ENCODE results near the gene RPL10A. TPM values are rescaled to one million over a fixed set of nuclear protein-coding genes. Genes with fewer than 3 reads are reported as not detected.

RPL10A gene
- total RNA-seq, 2 experiments from 2014 or later: 1,952 to 2,334 TPM

DNA sequence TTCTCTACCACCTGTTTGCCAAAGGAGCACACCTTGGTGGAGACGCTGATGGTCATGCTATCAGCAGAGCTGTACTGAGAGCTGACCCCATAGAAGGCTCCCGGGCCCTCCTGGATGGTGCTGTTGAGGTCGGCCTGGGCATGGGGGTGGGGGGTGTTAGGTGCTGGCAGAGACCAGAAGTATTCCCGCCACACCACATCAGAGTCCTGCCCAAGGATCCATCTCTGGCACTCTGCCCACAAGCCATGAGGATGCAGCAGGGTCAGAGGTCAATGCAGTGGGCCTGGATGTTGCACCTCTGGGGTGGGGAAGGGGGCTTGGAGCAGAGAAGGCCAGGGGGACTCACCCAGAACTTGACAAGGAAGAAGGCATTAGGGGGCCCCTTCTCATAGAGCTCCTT, 7.4 kb downstream of the RPL10A start:
- Mint-ChIP-seq H3K4me1 (peaks cover 23% of the 10 kb centered on the region), H3K4me3 (no peak overlapping the region), H3K9me3 (ENCODE audit: low read depth) (no peaks in the 10 kb centered on the region), H3K27me3 (no peaks in the 10 kb centered on the region), H3K27ac (no peak overlapping the region), H3K36me3 (ENCODE audit: low read depth) (peaks cover 25% of the 10 kb centered on the region)
- intact Hi-C loops (cut with DNase I, micrococcal nuclease): no loop called here
- DNase-seq (no peak), ATAC-seq (no peak)
- ChIA-PET CTCF (no interaction called here), POLR2A (interaction anchor here (0.6 kb wide), 1 partner anchor 132 kb away, joined by 3 read pairs; no protein-coding TSS in a partner anchor)

- intact Hi-C loops (cut with DNase I, micrococcal nuclease): no loop called here
- Mint-ChIP-seq H3K36me3 (ENCODE audit: low read depth) (peaks cover 21% of the 10 kb centered on the region), H3K4me3 (no peak overlapping the region), H3K4me1 (peaks cover 18% of the 10 kb centered on the region), H3K27me3 (no peaks in the 10 kb centered on the region), H3K9me3 (ENCODE audit: low read depth) (no peaks in the 10 kb centered on the region), H3K27ac (no peak overlapping the region)
- CTCF ChIA-PET: interaction anchor here (0.6 to 0.9 kb wide), 2 partner anchors 26 to 182 kb away, joined by 3 to 4 read pairs; no protein-coding TSS in a partner anchor
- POLR2A ChIA-PET: interaction anchor here (0.6 kb wide), 1 partner anchor 132 kb away, joined by 3 read pairs; no protein-coding TSS in a partner anchor
- ATAC-seq (no peak), DNase-seq (no peak)
These were observed 7.8 kb downstream of the RPL10A start for GRCh38 chr6:35476004-35476403.

- CTCF ChIA-PET: interaction anchor here (0.6 to 0.9 kb wide), 2 partner anchors 27 to 146 kb away, joined by 3 read pairs; no protein-coding TSS in a partner anchor
- H3K9me3 Mint-ChIP-seq (ENCODE audit: low read depth): no peaks in the 10 kb centered on the region
- intact Hi-C loops (cut with DNase I, micrococcal nuclease): no loop called here
These were observed 8.8 kb downstream of the RPL10A start for GRCh38 chr6:35477028-35477427.

DNA sequence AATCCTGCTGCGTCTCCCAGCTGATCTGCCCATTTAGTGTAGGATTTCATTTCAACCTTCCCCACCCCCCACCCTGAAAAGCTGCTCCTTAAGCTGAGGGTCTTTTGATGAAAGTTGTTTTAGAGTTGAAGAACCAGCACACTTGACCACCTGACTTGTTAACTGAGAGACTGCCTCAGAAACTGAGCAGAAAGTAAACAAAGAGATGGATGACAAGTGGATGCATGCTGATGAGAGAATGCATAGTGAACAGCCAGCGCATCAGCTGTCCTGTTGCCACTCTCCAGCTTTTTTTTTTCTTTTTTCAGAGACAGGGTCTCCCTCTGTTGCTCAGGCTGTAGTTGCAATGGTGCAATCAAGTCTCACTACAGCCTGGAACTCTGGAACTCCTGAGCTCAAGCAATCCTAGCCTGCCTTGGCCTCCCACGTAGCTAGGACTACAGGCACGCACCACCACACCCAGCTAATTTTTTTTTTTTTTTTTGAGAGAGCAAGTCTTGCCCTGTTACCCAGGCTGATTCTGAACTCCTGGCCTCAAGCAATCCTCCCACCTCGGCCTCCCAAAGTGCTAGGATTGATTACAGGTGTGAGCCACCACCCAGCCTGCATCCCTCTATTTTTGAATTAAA, 9.5 kb downstream of the RPL10A start:
- Mint-ChIP-seq H3K4me3 (no peak overlapping the region), H3K27ac (no peak overlapping the region), H3K4me1 (peaks cover 2% of the 10 kb centered on the region), H3K36me3 (ENCODE audit: low read depth) (peaks cover 7% of the 10 kb centered on the region), H3K9me3 (ENCODE audit: low read depth) (no peaks in the 10 kb centered on the region), H3K27me3 (no peaks in the 10 kb centered on the region)
- DNase-seq: no peak
- ChIA-PET POLR2A (interaction anchor here (0.6 to 1.1 kb wide), 2 partner anchors 19 to 258 kb away, joined by 3 read pairs; partner anchors contain the start of gene TEAD3), CTCF (interaction anchor here (0.6 kb wide), 1 partner anchor 147 kb away, joined by 3 read pairs; no protein-coding TSS in a partner anchor)
- no peak for ATAC-seq
- intact Hi-C loops (cut with DNase I, micrococcal nuclease): no loop called here

More at GRCh38 chr6:35477028-35477427, 8.8 kb downstream of the RPL10A start:
- DNase-seq (no peak), ATAC-seq (no peak)
- Mint-ChIP-seq H3K27me3 (no peaks in the 10 kb centered on the region), H3K27ac (no peak overlapping the region), H3K36me3 (ENCODE audit: low read depth) (peaks cover 11% of the 10 kb centered on the region), H3K4me1 (peaks cover 8% of the 10 kb centered on the region), H3K4me3 (no peak overlapping the region)
- POLR2A ChIA-PET: interaction anchor here (0.6 to 1.1 kb wide), 3 partner anchors 9 to 259 kb away, joined by 3 read pairs; partner anchors contain the start of gene TEAD3

GRCh38 chr6:35478259-35478658, 10.1 kb downstream of the RPL10A start:
- ATAC-seq: no peak
- Mint-ChIP-seq H3K9me3 (ENCODE audit: low read depth) (no peaks in the 10 kb centered on the region), H3K27ac (no peak overlapping the region), H3K36me3 (ENCODE audit: low read depth) (peaks cover 4% of the 10 kb centered on the region), H3K4me3 (no peak overlapping the region), H3K4me1 (peaks cover 2% of the 10 kb centered on the region), H3K27me3 (no peaks in the 10 kb centered on the region)
- no peak for DNase-seq
- ChIA-PET POLR2A (no interaction called here), CTCF (no interaction called here)
- intact Hi-C loops (cut with DNase I, micrococcal nuclease): no loop called here

GRCh38 chr6:35480176-35480575, 12.0 kb downstream of the RPL10A start:
- POLR2A ChIA-PET: interaction anchor here (0.6 kb wide), 1 partner anchor 230 kb away, joined by 14 read pairs; no protein-coding TSS in a partner anchor
- no peaks in the 10 kb centered on the region for H3K4me1 Mint-ChIP-seq
- no peak for ATAC-seq
- no peaks in the 10 kb centered on the region for H3K27me3 Mint-ChIP-seq
- H3K36me3 Mint-ChIP-seq (ENCODE audit: low read depth): no peaks in the 10 kb centered on the region
- no peak overlapping the region for H3K27ac Mint-ChIP-seq
- no peaks in the 10 kb centered on the region for H3K9me3 Mint-ChIP-seq (ENCODE audit: low read depth)
- CTCF ChIA-PET: no interaction called here
- no peak for DNase-seq
- no peak overlapping the region for H3K4me3 Mint-ChIP-seq
- intact Hi-C loops (cut with DNase I, micrococcal nuclease): no loop called here

DNA sequence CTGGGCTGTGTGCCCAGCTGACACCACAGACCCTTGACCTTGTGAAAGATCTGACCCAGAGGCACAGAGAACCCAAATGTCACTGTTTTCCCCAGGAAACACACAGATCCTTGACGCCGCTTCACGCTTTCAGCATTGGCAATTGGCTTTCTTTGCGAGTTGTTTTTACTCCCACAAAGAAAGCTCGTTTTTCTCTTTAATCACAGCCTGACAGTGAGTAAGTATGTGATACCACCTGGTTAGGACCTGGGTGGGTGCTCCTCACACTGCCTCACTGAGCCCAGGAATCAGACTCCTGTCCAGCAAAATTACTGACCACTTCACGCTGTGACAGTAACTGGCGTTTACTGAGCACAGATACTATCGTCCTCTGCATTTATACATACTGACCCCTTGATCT, 13.0 kb downstream of the RPL10A start:
- Mint-ChIP-seq H3K27me3 (no peaks in the 10 kb centered on the region), H3K36me3 (ENCODE audit: low read depth) (no peaks in the 10 kb centered on the region), H3K27ac (no peak overlapping the region), H3K4me3 (no peak overlapping the region), H3K4me1 (no peaks in the 10 kb centered on the region), H3K9me3 (ENCODE audit: low read depth) (no peaks in the 10 kb centered on the region)
- DNase-seq (no peak), ATAC-seq (no peak)
- ChIA-PET POLR2A (interaction anchor here (0.6 to 1.6 kb wide), 2 partner anchors 8 to 252 kb away, joined by 4 read pairs; no protein-coding TSS in a partner anchor), CTCF (interaction anchor here (1.0 to 1.2 kb wide), 2 partner anchors 32 to 71 kb away, joined by 4 read pairs; no protein-coding TSS in a partner anchor)
- intact Hi-C loops (cut with DNase I, micrococcal nuclease): no loop called here

- ChIA-PET CTCF (interaction anchor here (1.0 to 1.3 kb wide), 3 partner anchors 10 to 253 kb away, joined by 3 to 6 read pairs (median 3); no protein-coding TSS in a partner anchor), POLR2A (interaction anchor here (0.7 kb wide), 1 partner anchor 12 kb away, joined by 4 read pairs; no protein-coding TSS in a partner anchor)
- Mint-ChIP-seq H3K27ac (no peak overlapping the region), H3K4me3 (no peak overlapping the region), H3K36me3 (ENCODE audit: low read depth) (no peaks in the 10 kb centered on the region), H3K9me3 (ENCODE audit: low read depth) (no peaks in the 10 kb centered on the region), H3K4me1 (peaks cover 4% of the 10 kb centered on the region), H3K27me3 (no peaks in the 10 kb centered on the region)
- intact Hi-C loops (cut with DNase I, micrococcal nuclease): no loop called here
- DNase-seq (no peak), ATAC-seq (no peak)
These were observed 14.9 kb downstream of the RPL10A start for GRCh38 chr6:35483062-35483461.

GRCh38 chr6:35483490-35483889, 15.3 kb downstream of the RPL10A start:
- ATAC-seq (no peak), DNase-seq (no peak)
- ChIA-PET CTCF (interaction anchor here (0.6 to 1.1 kb wide), 2 partner anchors 34 to 189 kb away, joined by 3 read pairs; no protein-coding TSS in a partner anchor), POLR2A (no interaction called here)
- Mint-ChIP-seq H3K36me3 (ENCODE audit: low read depth) (no peaks in the 10 kb centered on the region), H3K27me3 (no peaks in the 10 kb centered on the region), H3K9me3 (ENCODE audit: low read depth) (no peaks in the 10 kb centered on the region), H3K4me1 (peaks cover 6% of the 10 kb centered on the region), H3K4me3 (no peak overlapping the region), H3K27ac (no peak overlapping the region)
- intact Hi-C loops (cut with DNase I, micrococcal nuclease): no loop called here

DNA sequence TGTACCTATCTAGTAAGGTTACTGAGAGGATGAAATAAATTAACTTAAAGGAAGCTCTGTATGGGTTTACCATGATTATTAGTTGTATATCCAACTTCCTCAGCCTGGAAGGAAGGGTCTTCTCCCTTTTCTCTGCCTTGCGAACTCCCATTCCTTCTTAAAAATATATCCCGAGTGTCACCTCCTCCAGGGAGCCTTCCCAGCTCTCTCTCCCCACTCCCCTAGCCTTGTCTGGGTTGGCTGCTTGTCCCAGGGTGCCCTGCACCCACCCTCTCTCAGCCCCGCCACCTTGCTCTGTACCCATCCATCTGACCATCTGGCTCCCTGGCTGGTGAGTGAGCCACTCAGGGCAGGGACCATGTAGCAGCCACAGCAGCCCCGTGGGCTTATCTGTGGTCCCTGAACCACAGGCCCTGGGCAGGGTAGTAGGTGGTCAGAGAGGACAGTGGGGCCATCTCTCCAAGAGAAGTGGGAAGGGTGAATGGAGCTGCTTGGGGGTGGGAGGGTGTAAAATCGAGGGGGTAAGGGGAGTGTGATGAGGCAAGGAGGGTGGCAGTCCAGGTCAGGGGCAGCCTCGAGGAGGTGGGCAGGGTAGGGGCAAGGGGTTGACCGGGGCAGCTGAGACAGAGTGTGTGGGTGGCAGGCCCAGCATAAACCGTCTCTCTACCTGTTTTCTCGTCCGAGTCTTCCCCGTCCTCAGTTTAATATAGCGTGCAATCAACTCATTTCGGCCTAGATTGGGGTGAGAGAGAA, 15.9 kb downstream of the RPL10A start:
- H3K27ac Mint-ChIP-seq: no peak overlapping the region
- no peaks in the 10 kb centered on the region for H3K27me3 Mint-ChIP-seq
- intact Hi-C loops (cut with DNase I, micrococcal nuclease): no loop called here
- ATAC-seq: no peak
- no peaks in the 10 kb centered on the region for H3K9me3 Mint-ChIP-seq (ENCODE audit: low read depth)
- peaks cover 6% of the 10 kb centered on the region for H3K4me1 Mint-ChIP-seq
- POLR2A ChIA-PET: interaction anchor here (0.8 kb wide), 1 partner anchor 10 kb away, joined by 4 read pairs; no protein-coding TSS in a partner anchor
- CTCF ChIA-PET: interaction anchor here (0.6 to 0.7 kb wide), 2 partner anchors 13 to 190 kb away, joined by 3 to 4 read pairs; no protein-coding TSS in a partner anchor
- no peak overlapping the region for H3K4me3 Mint-ChIP-seq
- no peaks in the 10 kb centered on the region for H3K36me3 Mint-ChIP-seq (ENCODE audit: low read depth)
- DNase-seq: no peak

GRCh38 chr6:35484921-35485392, 16.8 kb downstream of the RPL10A start:
- peaks cover 6% of the 10 kb centered on the region for H3K4me1 Mint-ChIP-seq
- POLR2A ChIA-PET: interaction anchor here (0.8 kb wide), 1 partner anchor 11 kb away, joined by 4 read pairs; no protein-coding TSS in a partner anchor
- no peak for ATAC-seq
- intact Hi-C loops (cut with DNase I, micrococcal nuclease): no loop called here
- no peak overlapping the region for H3K4me3 Mint-ChIP-seq
- DNase-seq: no peak
- no peaks in the 10 kb centered on the region for H3K36me3 Mint-ChIP-seq (ENCODE audit: low read depth)
- no peak overlapping the region for H3K27ac Mint-ChIP-seq
- CTCF ChIA-PET: no interaction called here
- no peaks in the 10 kb centered on the region for H3K9me3 Mint-ChIP-seq (ENCODE audit: low read depth)
- H3K27me3 Mint-ChIP-seq: no peaks in the 10 kb centered on the region
